ENCODE data around the gene EXD2. TPM values are rescaled to one million over a fixed set of nuclear protein-coding genes. Genes with fewer than 3 reads are reported as not detected.
"Not testable (repeated sequence)": the region's sequence is repeated elsewhere in the genome, so short reads cannot be mapped to it uniquely, and the experiment has no call there.

EXD2 gene
- total and polyA plus RNA-seq, 5 donors, result 12.0 to 22.1 (median 18.8) TPM

DNA sequence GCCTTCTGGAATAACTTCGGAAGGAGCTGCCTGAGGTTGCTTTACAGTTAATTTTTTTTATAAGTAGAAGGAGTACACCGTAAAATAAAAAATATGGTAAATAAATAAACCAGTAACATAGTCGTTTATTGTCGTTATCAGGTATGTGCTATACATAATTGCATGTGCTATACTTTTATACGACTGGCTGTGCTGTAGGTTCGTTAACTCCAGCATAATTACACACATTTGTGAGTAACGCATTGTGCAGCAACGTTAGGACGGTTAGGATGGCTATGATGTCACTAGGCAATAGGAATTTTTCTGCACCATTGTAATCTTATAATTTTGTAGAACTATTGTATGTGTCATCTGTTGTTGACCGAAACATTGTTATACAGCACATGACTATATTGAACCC lies 8.5 kb downstream of the EXD2 start:
- intact Hi-C loops (cut with DNase I), result no loop called here

DNA sequence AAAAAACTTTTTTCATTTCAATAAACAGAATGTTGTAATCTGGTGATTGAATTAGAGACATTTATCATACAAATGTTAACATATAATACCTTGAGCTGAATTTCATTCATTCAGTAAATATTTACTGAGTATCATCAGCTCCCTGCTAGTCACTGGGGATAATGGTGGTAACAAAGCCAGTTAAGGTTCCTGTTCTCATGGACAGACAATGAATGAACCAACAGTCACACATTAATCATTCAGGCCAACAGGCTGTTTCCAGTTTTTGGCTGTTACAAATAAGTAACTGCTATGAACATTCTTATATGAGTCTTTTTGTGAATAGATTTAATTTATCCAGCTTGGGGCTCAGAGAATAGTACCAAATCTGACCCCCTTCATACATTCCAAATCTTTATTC lies 13.5 kb downstream of the EXD2 start:
- DNase-seq (no peak), ATAC-seq (no peak)
- Histone ChIP-seq H3K9me3 (ENCODE audit: control insufficient read depth, low read length) (no peaks in the 10 kb centered on the region), H3K4me1 (ENCODE audit: control insufficient read depth, insufficient read depth, low read length) (no peaks in the 10 kb centered on the region), H3K27me3 (ENCODE audit: control insufficient read depth, insufficient read depth) (no peaks in the 10 kb centered on the region), H3K27ac (ENCODE audit: low read length) (no peak overlapping the region), H3K4me3 (ENCODE audit: low read length) (no peak overlapping the region)
- intact Hi-C loops (cut with DNase I), result no loop called here

More for the DNA sequence above, 8.5 kb downstream of the EXD2 start:
- no peaks in the 10 kb centered on the region for H3K9me3 ChIP-seq (ENCODE audit: control insufficient read depth, low read length)
- H3K27me3 ChIP-seq (ENCODE audit: control insufficient read depth, insufficient read depth), result no peaks in the 10 kb centered on the region
- DNase-seq (no peak), ATAC-seq (no peak)
- 89% methylated on average over 10 of the region's 10 CpGs for WGBS
- H3K4me3 ChIP-seq (ENCODE audit: low read length), result no peak overlapping the region
- no peaks in the 10 kb centered on the region for H3K4me1 ChIP-seq (ENCODE audit: control insufficient read depth, insufficient read depth, low read length)
- no peak overlapping the region for H3K27ac ChIP-seq (ENCODE audit: low read length)

DNA sequence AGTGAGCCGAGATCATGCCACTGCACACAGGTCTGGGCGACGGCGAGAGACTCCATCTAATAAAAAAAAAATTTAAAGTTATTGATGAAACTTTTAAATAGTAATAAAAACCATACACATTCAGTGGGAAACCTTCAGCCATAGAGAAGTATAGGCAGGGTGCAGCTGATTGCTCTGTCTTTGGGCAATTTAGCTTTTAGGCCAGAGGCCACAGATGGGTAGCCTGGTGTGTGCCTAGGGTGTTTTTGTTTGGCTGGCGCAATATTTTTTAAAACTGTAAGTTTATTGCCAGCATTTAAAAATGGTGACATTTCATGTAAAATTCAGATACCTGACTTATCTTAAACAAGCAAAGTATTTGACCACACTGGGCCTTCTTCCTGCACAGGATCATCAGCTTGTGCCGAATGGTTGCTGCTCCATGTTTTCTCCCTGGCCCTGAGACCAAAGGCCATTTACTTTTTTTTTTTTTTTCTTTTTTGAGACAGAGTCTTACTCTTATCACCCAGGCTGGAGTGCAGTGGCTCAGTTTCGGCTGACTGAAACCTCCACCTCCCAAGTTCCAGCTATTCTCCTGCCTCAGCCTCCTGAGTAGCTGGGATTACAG lies 16.2 kb downstream of the EXD2 start:
- intact Hi-C loops (cut with DNase I), result no loop called here

DNA sequence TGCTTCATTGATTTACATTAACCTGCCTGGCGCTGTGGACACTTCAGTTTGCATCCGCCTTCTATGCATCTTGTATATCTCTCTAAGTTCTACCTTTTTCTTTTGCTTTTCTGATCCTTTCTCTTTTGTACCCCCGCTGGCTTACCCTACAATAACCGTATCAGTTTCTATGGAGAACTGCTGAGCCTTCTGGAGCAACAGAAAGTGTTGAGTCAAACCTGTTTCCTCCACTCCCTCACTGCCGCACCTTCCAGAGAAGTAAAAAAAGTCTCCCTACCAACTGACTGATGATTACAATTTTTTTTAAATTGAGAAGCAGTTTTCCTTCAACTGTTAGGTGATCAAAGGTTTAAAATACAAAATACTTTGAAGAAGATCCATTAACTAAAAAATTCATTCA lies 17.4 kb downstream of the EXD2 start:
- WGBS, result 90% methylated on average over 5 of the region's 5 CpGs
- intact Hi-C loops (cut with DNase I), result no loop called here
- H3K9me3 ChIP-seq (ENCODE audit: control insufficient read depth, low read length), result no peaks in the 10 kb centered on the region
- no peak overlapping the region for H3K4me3 ChIP-seq (ENCODE audit: low read length)
- DNase-seq (no peak), ATAC-seq (no peak)
- H3K27me3 ChIP-seq (ENCODE audit: control insufficient read depth, insufficient read depth), result no peaks in the 10 kb centered on the region
- H3K4me1 ChIP-seq (ENCODE audit: control insufficient read depth, insufficient read depth, low read length), result no peaks in the 10 kb centered on the region
- no peak overlapping the region for H3K27ac ChIP-seq (ENCODE audit: low read length)

More for the DNA sequence above, 16.2 kb downstream of the EXD2 start:
- DNase-seq (no peak), ATAC-seq (no peak)
- H3K27ac ChIP-seq (ENCODE audit: low read length), result no peak overlapping the region
- no peaks in the 10 kb centered on the region for H3K9me3 ChIP-seq (ENCODE audit: control insufficient read depth, low read length)
- 98% methylated on average over 7 of the region's 7 CpGs for WGBS
- no peak overlapping the region for H3K4me3 ChIP-seq (ENCODE audit: low read length)
- H3K4me1 ChIP-seq (ENCODE audit: control insufficient read depth, insufficient read depth, low read length), result no peaks in the 10 kb centered on the region
- no peaks in the 10 kb centered on the region for H3K27me3 ChIP-seq (ENCODE audit: control insufficient read depth, insufficient read depth)

DNA sequence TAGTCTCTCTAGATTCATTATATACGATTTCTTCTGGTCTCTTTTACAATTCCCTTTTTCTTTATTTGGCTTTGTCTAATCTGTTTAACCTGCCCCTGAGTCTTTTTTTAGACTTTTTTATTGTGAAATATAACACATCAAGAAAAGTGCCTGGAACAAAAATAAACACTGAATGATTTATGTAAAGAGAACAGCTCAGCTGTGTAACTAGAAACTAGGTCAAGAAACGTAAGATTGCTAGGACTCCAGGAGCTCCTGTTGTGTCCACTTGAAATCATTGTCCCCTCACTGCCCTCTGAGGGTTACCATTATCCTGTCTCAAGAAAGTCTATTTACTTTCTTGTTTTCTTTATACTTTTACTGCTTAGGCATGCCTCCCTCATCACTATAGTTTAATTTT lies 23.1 kb downstream of the EXD2 start:
- Histone ChIP-seq H3K4me3 (ENCODE audit: low read length) (no peak overlapping the region), H3K27me3 (ENCODE audit: control insufficient read depth, insufficient read depth) (no peaks in the 10 kb centered on the region), H3K4me1 (ENCODE audit: control insufficient read depth, insufficient read depth, low read length) (no peaks in the 10 kb centered on the region), H3K9me3 (ENCODE audit: control insufficient read depth, low read length) (no peaks in the 10 kb centered on the region), H3K27ac (ENCODE audit: low read length) (no peak overlapping the region)
- ATAC-seq (no peak), DNase-seq (no peak)
- 63% methylated on average over 2 of the region's 2 CpGs for WGBS
- intact Hi-C loops (cut with DNase I), result no loop called here

DNA sequence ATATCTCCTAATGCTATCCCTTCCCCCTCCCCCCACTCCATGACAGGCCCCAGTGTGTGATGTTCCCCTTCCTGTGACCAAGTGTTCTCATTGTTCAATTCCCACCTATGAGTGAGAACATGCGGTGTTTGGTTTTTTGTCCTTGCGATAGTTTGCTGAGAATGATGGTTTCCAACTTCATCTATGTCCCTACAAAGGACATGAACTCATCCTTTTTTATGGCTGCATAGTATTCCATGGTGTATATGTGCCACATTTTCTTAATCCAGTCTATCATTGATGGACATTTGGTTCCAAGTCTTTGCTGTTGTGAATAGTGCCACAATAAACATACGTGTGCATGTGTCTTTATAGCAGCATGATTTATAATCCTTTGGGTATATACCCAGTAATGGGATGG lies 26.4 kb downstream of the EXD2 start:
- H3K4me3 ChIP-seq (ENCODE audit: low read length); H3K27ac ChIP-seq (ENCODE audit: low read length); H3K9me3 ChIP-seq (ENCODE audit: control insufficient read depth, low read length); H3K4me1 ChIP-seq (ENCODE audit: control insufficient read depth, insufficient read depth, low read length); H3K27me3 ChIP-seq (ENCODE audit: control insufficient read depth, insufficient read depth); intact Hi-C loops (cut with DNase I); ATAC-seq; DNase-seq: not testable (repeated sequence)
- 98% methylated on average over 2 of the region's 3 CpGs for WGBS

DNA sequence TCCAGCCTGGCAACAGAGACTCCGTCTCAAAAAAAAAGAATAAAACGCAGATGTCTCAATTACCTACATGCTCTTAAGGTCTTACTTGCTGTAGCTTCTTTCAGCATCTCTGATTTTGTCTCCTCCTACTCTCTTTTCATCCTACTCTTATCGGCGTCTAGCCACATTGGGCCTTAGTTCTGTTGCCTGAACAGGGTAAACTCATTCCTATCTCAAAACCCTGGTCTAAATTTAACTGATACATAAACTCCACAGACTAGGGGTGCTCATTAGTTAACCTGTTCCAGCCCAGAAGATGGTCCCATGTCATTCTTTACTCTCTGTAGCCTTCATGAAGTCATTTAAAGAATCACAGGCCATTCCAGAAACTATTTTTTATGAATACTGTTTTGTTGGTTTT lies 33.6 kb downstream of the EXD2 start:
- Histone ChIP-seq H3K4me3 (ENCODE audit: low read length) (no peak overlapping the region), H3K9me3 (ENCODE audit: control insufficient read depth, low read length) (no peaks in the 10 kb centered on the region), H3K27me3 (ENCODE audit: control insufficient read depth, insufficient read depth) (no peaks in the 10 kb centered on the region), H3K27ac (ENCODE audit: low read length) (no peak overlapping the region), H3K4me1 (ENCODE audit: control insufficient read depth, insufficient read depth, low read length) (peaks cover 2% of the 10 kb centered on the region)
- WGBS, result 69% methylated on average over 4 of the region's 4 CpGs
- ATAC-seq, result peak in 1 of 2 donors; percentile 34
- no peak for DNase-seq
- intact Hi-C loops (cut with DNase I), result no loop called here

DNA sequence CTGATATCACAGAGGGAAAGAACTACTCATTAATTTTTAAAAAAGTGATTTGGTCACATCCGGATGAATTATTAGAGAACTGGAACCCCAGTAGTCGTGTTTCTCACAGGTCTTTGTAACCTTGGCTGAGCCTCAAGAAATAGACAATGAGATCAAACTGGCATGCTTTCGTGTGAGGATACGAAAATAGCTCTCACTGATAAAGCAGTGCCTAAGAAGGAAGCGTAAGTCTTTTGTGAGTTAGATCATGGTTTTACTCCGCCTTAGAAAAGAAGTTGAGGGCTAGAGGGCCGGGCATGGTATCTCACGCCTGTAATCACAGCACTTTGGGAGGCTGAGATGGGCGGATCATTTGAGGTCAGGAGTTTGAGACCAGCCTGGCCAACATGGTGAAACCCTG lies 34.9 kb downstream of the EXD2 start:
- peak; percentile 83 to 94 for ATAC-seq
- Histone ChIP-seq H3K9me3 (ENCODE audit: control insufficient read depth, low read length) (no peaks in the 10 kb centered on the region), H3K27ac (ENCODE audit: low read length) (peak overlapping the region; percentile 23), H3K4me1 (ENCODE audit: control insufficient read depth, insufficient read depth, low read length) (peaks cover 2% of the 10 kb centered on the region), H3K4me3 (ENCODE audit: low read length) (no peak overlapping the region), H3K27me3 (ENCODE audit: control insufficient read depth, insufficient read depth) (no peaks in the 10 kb centered on the region)
- peak in 1 of 3 donors; percentile 25 for DNase-seq
- intact Hi-C loops (cut with DNase I), result no loop called here
- WGBS, result 21% methylated on average over 9 of the region's 9 CpGs

DNA sequence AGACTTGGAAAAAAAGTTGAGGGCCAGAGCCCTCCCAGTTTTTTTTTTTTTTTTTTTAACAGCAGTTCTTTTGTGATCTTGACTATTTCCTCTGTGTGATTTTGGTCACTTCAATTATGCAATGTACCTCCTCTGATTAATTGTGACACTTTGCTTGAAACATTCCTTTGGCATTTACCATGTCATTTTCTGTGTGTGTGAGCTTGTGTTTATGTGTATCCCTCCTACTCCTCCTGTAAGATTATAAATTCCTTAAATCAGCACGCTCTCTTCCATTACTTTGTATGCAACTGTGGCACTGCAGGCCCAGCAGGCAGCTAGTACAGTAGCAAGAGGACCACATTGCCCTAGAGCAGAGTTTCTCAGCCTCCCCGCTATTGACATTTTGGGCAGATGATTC lies 35.4 kb downstream of the EXD2 start:
- ATAC-seq, result peak; percentile 8 to 41
- Histone ChIP-seq H3K4me1 (ENCODE audit: control insufficient read depth, insufficient read depth, low read length) (peaks cover 2% of the 10 kb centered on the region), H3K9me3 (ENCODE audit: control insufficient read depth, low read length) (no peaks in the 10 kb centered on the region), H3K27me3 (ENCODE audit: control insufficient read depth, insufficient read depth) (no peaks in the 10 kb centered on the region), H3K27ac (ENCODE audit: low read length) (peak overlapping the region; percentile 78), H3K4me3 (ENCODE audit: low read length) (no peak overlapping the region)
- intact Hi-C loops (cut with DNase I), result no loop called here
- WGBS, result 95% methylated on average over 2 of the region's 2 CpGs
- no peak for DNase-seq

DNA sequence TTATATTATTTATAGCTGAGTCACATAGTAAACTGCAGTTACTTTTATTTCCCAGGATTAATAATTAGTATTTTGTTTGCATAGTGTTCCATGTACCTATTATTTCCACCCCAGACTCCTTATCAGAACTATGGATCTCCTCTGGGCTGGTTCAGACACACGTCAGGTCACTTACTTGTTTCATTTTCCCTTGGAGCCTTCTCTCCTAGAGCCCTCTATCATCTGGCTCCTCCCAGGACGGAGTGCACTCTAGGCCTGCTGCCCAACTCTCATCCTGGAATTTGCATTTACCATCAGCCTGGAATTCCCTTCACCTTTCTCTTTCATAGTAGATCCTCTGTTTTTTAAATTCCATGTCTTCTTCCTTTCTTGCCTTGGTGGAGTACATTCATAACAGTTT lies 40.2 kb downstream of the EXD2 start:
- Histone ChIP-seq H3K9me3 (ENCODE audit: control insufficient read depth, low read length) (no peaks in the 10 kb centered on the region), H3K4me1 (ENCODE audit: control insufficient read depth, insufficient read depth, low read length) (peaks cover 2% of the 10 kb centered on the region), H3K27me3 (ENCODE audit: control insufficient read depth, insufficient read depth) (no peaks in the 10 kb centered on the region), H3K4me3 (ENCODE audit: low read length) (no peak overlapping the region), H3K27ac (ENCODE audit: low read length) (no peak overlapping the region)
- intact Hi-C loops (cut with DNase I), result no loop called here
- peak in 1 of 2 donors; percentile 48 for ATAC-seq
- no peak for DNase-seq
- WGBS, result 48% methylated on average over 2 of the region's 2 CpGs

DNA sequence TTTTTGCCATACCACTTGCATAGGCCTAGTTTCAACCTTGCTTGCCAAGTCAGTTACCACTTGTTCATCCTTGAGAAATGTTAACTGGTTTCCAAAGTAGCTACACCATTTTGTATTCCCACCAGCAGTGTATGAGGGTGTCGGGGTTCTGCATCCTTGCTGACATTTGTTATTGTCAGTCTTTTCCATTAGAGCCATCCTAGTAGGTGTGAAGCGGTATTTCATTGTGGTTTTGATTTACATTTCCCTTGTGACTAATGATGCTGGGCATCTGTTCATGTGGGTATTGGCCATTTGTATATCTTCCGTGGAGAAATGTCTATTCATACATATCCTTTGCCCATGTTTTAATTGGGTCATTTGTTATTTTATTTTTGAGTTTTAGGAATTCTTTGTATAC lies 41.1 kb downstream of the EXD2 start:
- Histone ChIP-seq H3K9me3 (ENCODE audit: control insufficient read depth, low read length) (no peaks in the 10 kb centered on the region), H3K27me3 (ENCODE audit: control insufficient read depth, insufficient read depth) (no peaks in the 10 kb centered on the region), H3K4me3 (ENCODE audit: low read length) (no peak overlapping the region), H3K27ac (ENCODE audit: low read length) (no peak overlapping the region), H3K4me1 (ENCODE audit: control insufficient read depth, insufficient read depth, low read length) (no peaks in the 10 kb centered on the region)
- intact Hi-C loops (cut with DNase I), result no loop called here
- WGBS, result 94% methylated on average over 3 of the region's 3 CpGs
- ATAC-seq (no peak), DNase-seq (no peak)

DNA sequence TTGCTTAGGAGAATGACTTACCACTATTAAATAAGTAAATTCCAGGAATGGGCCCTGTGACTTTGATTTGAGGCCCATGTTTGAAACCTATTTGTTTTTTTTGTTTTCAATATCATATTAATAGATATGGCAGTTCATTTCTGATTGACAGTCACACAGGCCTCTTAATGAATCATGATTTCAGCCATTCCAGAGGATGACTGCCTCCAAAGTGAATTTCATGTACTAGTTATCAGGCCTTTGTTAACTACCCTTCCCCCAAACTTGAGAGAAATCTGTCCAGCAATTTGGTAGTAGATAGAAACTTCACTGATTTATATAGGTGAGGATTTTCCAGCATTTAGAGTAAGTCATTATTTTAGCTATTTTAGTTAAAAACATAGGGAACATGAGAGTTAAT lies 42.8 kb downstream of the EXD2 start:
- DNase-seq, result no peak

More for the DNA sequence above, 42.8 kb downstream of the EXD2 start:
- H3K4me3 ChIP-seq (ENCODE audit: low read length), result no peak overlapping the region
- H3K27me3 ChIP-seq (ENCODE audit: control insufficient read depth, insufficient read depth), result no peaks in the 10 kb centered on the region
- H3K27ac ChIP-seq (ENCODE audit: low read length), result no peak overlapping the region
- no peaks in the 10 kb centered on the region for H3K4me1 ChIP-seq (ENCODE audit: control insufficient read depth, insufficient read depth, low read length)
- intact Hi-C loops (cut with DNase I), result no loop called here
- H3K9me3 ChIP-seq (ENCODE audit: control insufficient read depth, low read length), result no peaks in the 10 kb centered on the region
- no peak for ATAC-seq
